SU-DHL-6 (cell line): Measurements from ENCODE around the gene ENOX1.

Source experiments
- H2AFZ ChIP-seq: fragments of 200-600 bp; sonication (generic); 2 replicates; pipeline ENCODE4 v1.6.1; 2014; ENCODE audit warnings: low read depth, mild to moderate bottlenecking, moderate library complexity, mixed read lengths, antibody characterized with exemption, low read length; ENCODE audit not compliant: severe bottlenecking
- H3F3A ChIP-seq: fragments of 200-600 bp; shearing (Covaris generic); 2 replicates; pipeline ENCODE4 v1.6.0; 2016; ENCODE audit warnings: antibody characterized with exemption, mild to moderate bottlenecking; ENCODE audit not compliant: insufficient read depth
- H3K27ac ChIP-seq: fragments of 200-600 bp; sonication (generic); 2 replicates; pipeline ENCODE4 v1.5.1; 2016; ENCODE audit warnings: low read depth, mild to moderate bottlenecking, low read length, moderate library complexity, mixed read lengths
- H3K27me3 ChIP-seq: fragments of 200-600 bp; sonication (generic), shearing (Covaris generic); 2 replicates; pipeline ENCODE4 v1.6.0; 2014; ENCODE audit warnings: mild to moderate bottlenecking, low read length
- H3K36me3 ChIP-seq: fragments of 200-600 bp; sonication (generic); 2 replicates; pipeline ENCODE4 v1.6.1; 2014; ENCODE audit warnings: mild to moderate bottlenecking, low read length, mixed read lengths
- H3K4me2 ChIP-seq: fragments of 300-600, 200-600 bp; shearing (Covaris generic), sonication (generic); 2 replicates; pipeline ENCODE4 v1.6.0; 2014; ENCODE audit warnings: low read length, low read depth, mild to moderate bottlenecking; ENCODE audit not compliant: poor library complexity, severe bottlenecking
- H3K4me3 ChIP-seq: fragments of 200-600 bp; sonication (generic); 2 replicates; pipeline ENCODE4 v1.5.1; 2014; ENCODE audit warnings: antibody characterized with exemption, low read length, mild to moderate bottlenecking, mixed read lengths; ENCODE audit not compliant: insufficient read depth, poor library complexity, severe bottlenecking
- H3K79me2 ChIP-seq: fragments of 200-600 bp; sonication (generic); 2 replicates; pipeline ENCODE4 v1.6.1; 2014; ENCODE audit warnings: mild to moderate bottlenecking, low read length, moderate library complexity; ENCODE audit not compliant: insufficient read depth
- H3K9ac ChIP-seq: fragments of 200-600 bp; sonication (generic); 2 replicates; pipeline ENCODE4 v1.7.0; 2014; ENCODE audit warnings: mild to moderate bottlenecking, low read length
- H3K9me2 ChIP-seq: fragments of 200-600 bp; sonication (generic); replicated peaks from 2 replicates; pipeline ENCODE4 v1.6.1; 2014; ENCODE audit warnings: low read length; ENCODE audit not compliant: insufficient read depth
- H3K9me3 ChIP-seq: fragments of 200-600 bp; sonication (generic); 2 replicates; pipeline ENCODE4 v1.6.1; 2014; ENCODE audit warnings: low read length, mixed read lengths; ENCODE audit not compliant: insufficient read depth
- H4K20me1 ChIP-seq: fragments of 200-600 bp; sonication (generic); 2 replicates; pipeline ENCODE4 v1.6.1; 2014; ENCODE audit warnings: low read depth, mild to moderate bottlenecking, antibody characterized with exemption, low read length, moderate library complexity, mixed read lengths
- CTCF ChIP-seq: fragments of 200-600 bp; sonication (generic); IDR thresholded peaks from one replicate; pipeline ENCODE4 v1.5.1; 2017; ENCODE audit warnings: antibody characterized with exemption, mild to moderate bottlenecking, low read length, moderate library complexity; ENCODE audit not compliant: insufficient read depth, poor library complexity, severe bottlenecking
- EZH2phosphoT487 ChIP-seq: fragments of 200-600 bp; sonication (generic), shearing (Covaris generic); conservative IDR thresholded peaks from 2 replicates; pipeline ENCODE4 v1.6.1; 2018; ENCODE audit warnings: mild to moderate bottlenecking, antibody characterized with exemption, low read length, moderate library complexity, mixed read lengths

ENOX1 gene

GRCh38 chr13:43369319-43369718 lies 417.5 kb downstream of the ENOX1 start:
- Histone ChIP-seq H3K27me3 (no peaks in the 10 kb centered on the region), H2AFZ (no peak overlapping the region), H3K9ac (no peak overlapping the region), H3K79me2 (no peaks in the 10 kb centered on the region), H3K9me3 (no peaks in the 10 kb centered on the region), H3K4me2 (no peak overlapping the region), H3K9me2 (no peaks in the 10 kb centered on the region), H3K36me3 (no peaks in the 10 kb centered on the region), H4K20me1 (no peaks in the 10 kb centered on the region), H3K27ac (no peak overlapping the region), H3F3A (no peaks in the 10 kb centered on the region), H3K4me3 (no peak overlapping the region)
- TF ChIP-seq CTCF (no peak), EZH2phosphoT487 (no peak)

- H3K9me2 ChIP-seq = no peaks in the 10 kb centered on the region
- no peak overlapping the region for H3K4me3 ChIP-seq
- H3K27me3 ChIP-seq = no peaks in the 10 kb centered on the region
- H3K4me2 ChIP-seq = no peak overlapping the region
- no peaks in the 10 kb centered on the region for H3K36me3 ChIP-seq
- H4K20me1 ChIP-seq = no peaks in the 10 kb centered on the region
- H3F3A ChIP-seq = no peaks in the 10 kb centered on the region
- no peak overlapping the region for H2AFZ ChIP-seq
- H3K9ac ChIP-seq = no peak overlapping the region
- H3K79me2 ChIP-seq = no peaks in the 10 kb centered on the region
- no peak overlapping the region for H3K27ac ChIP-seq
- H3K9me3 ChIP-seq = no peaks in the 10 kb centered on the region
- no peak for TF ChIP-seq CTCF
- no peak for TF ChIP-seq EZH2phosphoT487
Measured at GRCh38 chr13:43368003-43368402, 418.8 kb downstream of the ENOX1 start.

GRCh38 chr13:43365039-43365344 lies 421.8 kb downstream of the ENOX1 start:
- Histone ChIP-seq H3K27ac (no peak overlapping the region), H3K9me2 (no peaks in the 10 kb centered on the region), H3K36me3 (no peaks in the 10 kb centered on the region), H3F3A (no peaks in the 10 kb centered on the region), H3K4me3 (no peak overlapping the region), H4K20me1 (no peaks in the 10 kb centered on the region), H3K9ac (no peak overlapping the region), H3K79me2 (no peaks in the 10 kb centered on the region), H3K9me3 (no peaks in the 10 kb centered on the region), H2AFZ (no peak overlapping the region), H3K4me2 (no peak overlapping the region), H3K27me3 (no peaks in the 10 kb centered on the region)
- no peak for TF ChIP-seq EZH2phosphoT487
- no peak for TF ChIP-seq CTCF
